ENCODE data around the gene THSD4. TPM values are rescaled to one million over a fixed set of nuclear protein-coding genes. Genes with fewer than 3 reads are reported as not detected.

The THSD4 gene
- total RNA-seq, 1 donor from 2014 or later = 2.5 TPM

GRCh38 chr15:71338827-71339542 lies 223.7 kb downstream of the THSD4 start:
- peaks cover 3% of the 10 kb centered on the region for H3K4me1 Mint-ChIP-seq (ENCODE audit: low read depth, unreplicated experiment)
- no peak overlapping the region for H3K9ac ChIP-seq (ENCODE audit: low read length)
- TF ChIP-seq EZH2 (IDR thresholded peaks at IDR 0.05; ENCODE audit: insufficient read depth, low read length) = no peak
- no peaks in the 10 kb centered on the region for H3K27me3 ChIP-seq (ENCODE audit: insufficient read depth, low read length)
- no peaks in the 10 kb centered on the region for H3K9me3 ChIP-seq (ENCODE audit: insufficient read depth, low read depth, low read length)
- FAIRE-seq (no peak), DNase-seq (ENCODE audit: low read depth) (no peak)
- H3K9me3 Mint-ChIP-seq (ENCODE audit: unreplicated experiment) = peaks cover 1% of the 10 kb centered on the region
- no peak overlapping the region for H2AFZ ChIP-seq (ENCODE audit: low read depth, low read length)
- no peak overlapping the region for H3K27ac ChIP-seq (ENCODE audit: low read depth, low read length)
- no peaks in the 10 kb centered on the region for H4K20me1 ChIP-seq (ENCODE audit: insufficient read depth, low read length)
- H3K79me2 ChIP-seq (ENCODE audit: insufficient read depth, low read length) = no peaks in the 10 kb centered on the region
- no peak overlapping the region for H3K27ac Mint-ChIP-seq (ENCODE audit: unreplicated experiment)
- H3K4me2 ChIP-seq (ENCODE audit: low read length) = no peak overlapping the region
- H3K27me3 Mint-ChIP-seq (ENCODE audit: low read depth, unreplicated experiment) = peaks cover 8% of the 10 kb centered on the region
- H3K4me1 ChIP-seq (ENCODE audit: insufficient read depth, low read length) = peaks cover 10% of the 10 kb centered on the region
- no peak overlapping the region for H3K4me3 ChIP-seq (ENCODE audit: insufficient read depth, low read depth, low read length)
- no peaks in the 10 kb centered on the region for H3K36me3 ChIP-seq (ENCODE audit: insufficient read depth, low read length)
- no peak overlapping the region for H3K4me3 Mint-ChIP-seq (ENCODE audit: unreplicated experiment)
- peaks cover 2% of the 10 kb centered on the region for H3K36me3 Mint-ChIP-seq (ENCODE audit: low read depth, unreplicated experiment)

- Mint-ChIP-seq H3K4me3 (ENCODE audit: unreplicated experiment) (no peak overlapping the region), H3K9me3 (ENCODE audit: unreplicated experiment) (peaks cover 1% of the 10 kb centered on the region), H3K4me1 (ENCODE audit: low read depth, unreplicated experiment) (no peaks in the 10 kb centered on the region), H3K27ac (ENCODE audit: unreplicated experiment) (no peak overlapping the region), H3K36me3 (ENCODE audit: low read depth, unreplicated experiment) (peaks cover 2% of the 10 kb centered on the region), H3K27me3 (ENCODE audit: low read depth, unreplicated experiment) (peaks cover 5% of the 10 kb centered on the region)
- Histone ChIP-seq H3K4me2 (ENCODE audit: low read length) (no peak overlapping the region), H2AFZ (ENCODE audit: low read depth, low read length) (no peak overlapping the region), H3K27me3 (ENCODE audit: insufficient read depth, low read length) (no peaks in the 10 kb centered on the region), H3K27ac (ENCODE audit: low read depth, low read length) (no peak overlapping the region), H3K4me3 (ENCODE audit: insufficient read depth, low read depth, low read length) (no peak overlapping the region), H3K9me3 (ENCODE audit: insufficient read depth, low read depth, low read length) (no peaks in the 10 kb centered on the region), H3K79me2 (ENCODE audit: insufficient read depth, low read length) (no peaks in the 10 kb centered on the region), H3K9ac (ENCODE audit: low read length) (no peak overlapping the region), H3K4me1 (ENCODE audit: insufficient read depth, low read length) (no peaks in the 10 kb centered on the region), H3K36me3 (ENCODE audit: insufficient read depth, low read length) (no peaks in the 10 kb centered on the region), H4K20me1 (ENCODE audit: insufficient read depth, low read length) (no peaks in the 10 kb centered on the region)
- DNase-seq (ENCODE audit: low read depth) = no peak
- TF ChIP-seq EZH2 (IDR thresholded peaks at IDR 0.05; ENCODE audit: insufficient read depth, low read length) (no peak), CTCF (IDR thresholded peaks at IDR 0.05; ENCODE audit: insufficient read depth, low read depth, low read length) (no peak)
- no peak for FAIRE-seq
These were observed 226.7 kb downstream of the THSD4 start for GRCh38 chr15:71341811-71342550.

GRCh38 chr15:71342658-71343057 lies 227.4 kb downstream of the THSD4 start:
- no peak overlapping the region for H3K4me3 ChIP-seq (ENCODE audit: insufficient read depth, low read depth, low read length)
- H3K9me3 Mint-ChIP-seq (ENCODE audit: unreplicated experiment) = peaks cover 1% of the 10 kb centered on the region
- H3K4me3 Mint-ChIP-seq (ENCODE audit: unreplicated experiment) = no peak overlapping the region
- H3K27me3 ChIP-seq (ENCODE audit: insufficient read depth, low read length) = no peaks in the 10 kb centered on the region
- H3K4me2 ChIP-seq (ENCODE audit: low read length) = no peak overlapping the region
- TF ChIP-seq EZH2 (IDR thresholded peaks at IDR 0.05; ENCODE audit: insufficient read depth, low read length) (no peak), CTCF (IDR thresholded peaks at IDR 0.05; ENCODE audit: insufficient read depth, low read depth, low read length) (no peak)
- no peaks in the 10 kb centered on the region for H4K20me1 ChIP-seq (ENCODE audit: insufficient read depth, low read length)
- no peak overlapping the region for H2AFZ ChIP-seq (ENCODE audit: low read depth, low read length)
- no peaks in the 10 kb centered on the region for H3K9me3 ChIP-seq (ENCODE audit: insufficient read depth, low read depth, low read length)
- FAIRE-seq = no peak
- peaks cover 5% of the 10 kb centered on the region for H3K27me3 Mint-ChIP-seq (ENCODE audit: low read depth, unreplicated experiment)
- H3K27ac Mint-ChIP-seq (ENCODE audit: unreplicated experiment) = no peak overlapping the region
- no peak overlapping the region for H3K9ac ChIP-seq (ENCODE audit: low read length)
- no peaks in the 10 kb centered on the region for H3K79me2 ChIP-seq (ENCODE audit: insufficient read depth, low read length)
- H3K4me1 ChIP-seq (ENCODE audit: insufficient read depth, low read length) = no peaks in the 10 kb centered on the region
- H3K36me3 ChIP-seq (ENCODE audit: insufficient read depth, low read length) = no peaks in the 10 kb centered on the region
- H3K4me1 Mint-ChIP-seq (ENCODE audit: low read depth, unreplicated experiment) = no peaks in the 10 kb centered on the region
- no peak overlapping the region for H3K27ac ChIP-seq (ENCODE audit: low read depth, low read length)
- no peak for DNase-seq (ENCODE audit: low read depth)
- H3K36me3 Mint-ChIP-seq (ENCODE audit: low read depth, unreplicated experiment) = peaks cover 2% of the 10 kb centered on the region
